ENCODE data around the gene SP140. TPM values are rescaled to one million over a fixed set of nuclear protein-coding genes. Genes with fewer than 3 reads are reported as not detected.

SP140 gene
- total and polyA plus RNA-seq, 2 of the 8 experiments (the other 6 are each of a cell fraction or from before 2014, with no cell fraction given): 0.23 to 1.3 TPM

- TF ChIP-seq MAX (IDR thresholded peaks at IDR 0.05) (no peak), CEBPB (IDR thresholded peaks at IDR 0.05; ENCODE audit: low read depth, low read length) (no peak), ZNF274 (IDR thresholded peaks at IDR 0.05; ENCODE audit: borderline replicate concordance, extremely low read depth, low read length) (no peak), NRF1 (IDR thresholded peaks at IDR 0.05; ENCODE audit: low read depth, low read length) (no peak), BCL11A (IDR thresholded peaks at IDR 0.05; ENCODE audit: low read depth in 2 of 2, low read length in 2 of 2) (no peak), RBBP5 (IDR thresholded peaks at IDR 0.05; ENCODE audit: borderline replicate concordance, low read depth, low read length) (no peak), GABPA (IDR thresholded peaks at IDR 0.05; ENCODE audit: borderline replicate concordance, insufficient read depth, low read length) (no peak)
Observed at GRCh38 chr2:230246206-230246605, 20.7 kb downstream of the SP140 start (continued).
